Psoas muscle (tissue), 8 donors: Measurements from ENCODE around the gene FAM120B. TPM values are rescaled to one million over a fixed set of nuclear protein-coding genes. Genes with fewer than 3 reads are reported as not detected.

Experiments used
- ATAC-seq, 4 donors: fragments of 200-7000 bp; cut with Tn5 transposase; one replicate each; pipeline ENCODE4 v1.9.1; 2020; ENCODE audit warnings: moderate library complexity in 3 of 4, mild to moderate bottlenecking in 2 of 4
- DNase-seq, 2 donors: peaks; one replicate each; pipeline ENCODE4 v3.0.0-alpha.2; 2020
- H3K27ac ChIP-seq: fragments of 200-600 bp; one replicate; pipeline ENCODE4 v1.8.0; 2022
- H3K27me3 ChIP-seq, 3 donors: fragments of 200-600 bp in 1 of 3; one replicate each; pipeline versions ENCODE4 v1.6.1 to v1.8.0; 2013 to 2022; ENCODE audit warnings: low read length in 2 of 3, mild to moderate bottlenecking in 2 of 3, moderate library complexity in 1 of 3; ENCODE audit not compliant: insufficient read depth in 3 of 3
- H3K36me3 ChIP-seq, 2 donors: fragments of 200-600 bp in 1 of 2; one replicate each; pipeline versions ENCODE4 v1.6.1 to v1.8.0; 2013 to 2022; ENCODE audit warnings: low read depth in 1 of 2, mild to moderate bottlenecking in 1 of 2, moderate library complexity in 1 of 2; ENCODE audit not compliant: insufficient read depth in 1 of 2
- H3K4me1 ChIP-seq: fragments of 200-600 bp; one replicate; pipeline ENCODE4 v1.8.0; 2022
- H3K4me3 ChIP-seq: fragments of 200-600 bp; one replicate; pipeline ENCODE4 v1.8.0; 2022; ENCODE audit warnings: mild to moderate bottlenecking
- H3K9me3 ChIP-seq: fragments of 200-600 bp; one replicate; pipeline ENCODE4 v1.8.0; 2022
- CTCF ChIP-seq: fragments of 200-600 bp; IDR thresholded peaks from one replicate; pipeline ENCODE4 v1.8.0; 2022; ENCODE audit warnings: antibody characterized with exemption
- WGBS, 3 donors: extraction: QIAGEN DNeasy Blood & Tissue Kit; methylation state at CpG; one replicate each; pipeline versions ENCODE4 v1.1.6 to v1.1.7; 2013; 5-methylcytosine and 5-hydroxymethylcytosine counted together
- intact Hi-C, 2 donors: fragments of 100-400 bp; cut with DNase I; formaldehyde crosslinking; loops; one replicate each; pipeline versions ENCODE4 v1.11.0 to v1.14.2; 2022
- polyA plus RNA-seq, 3 donors: library from polyadenylated mRNA; stranded (reverse); fragments of 200-250 nt; gene quantifications; one replicate each; pipeline ENCODE4 v1.2.3, GENCODE V29; 2013
- total RNA-seq, 4 donors: library from RNA; stranded (reverse); fragmentation: NEBNext Ultra II Directional in 2 of 4; extraction: Animal tissue kit (Norgen Biotek cat#: 25700) in 2 of 4; gene quantifications; one replicate each; pipeline versions ENCODE4 v1.2.1 to v1.2.4, GENCODE V29; 2021 to 2023
- donor health status: healthy with polysubstance abuse.
- donor health status: DM: no; HTN: no; CAD: no; lungs with moderate emphysema.
- donor health status: Bipolar disorder and iron deficiency.
- donor health status: healthy.
- donor health status: DM: yes; HTN: yes; CAD: no.
- donor health status: DM: no; HTN: no; CAD: no.
- donor health status: DM: no; HTN: no; CAD: no.
- donor health status: DM: yes; HTN: yes; CAD: no.

FAM120B gene
- total and polyA plus RNA-seq, 7 donors = 9.2 to 24.2 (median 19.4) TPM

- ATAC-seq (no peak), DNase-seq (no peak)
- no peak for TF ChIP-seq CTCF
- no peaks in the 10 kb centered on the region for H3K9me3 ChIP-seq
- no peak overlapping the region for H3K27ac ChIP-seq
- peaks cover 0 to 92% (median 27%) of the 10 kb centered on the region in 3 donors for H3K27me3 ChIP-seq
- no peaks in the 10 kb centered on the region for H3K36me3 ChIP-seq
- H3K4me3 ChIP-seq = no peak overlapping the region
- WGBS, 3 donors = 49 to 60% (median 55%) methylated on average over 23 of the region's 23 CpGs
- H3K4me1 ChIP-seq = peaks cover 29% of the 10 kb centered on the region
- intact Hi-C loops = loop anchor here (1.0 to 5.0 kb wide), 4 partner anchors 251 to 462 kb away; no protein-coding TSS in a partner anchor
These were observed 13.0 kb upstream of the FAM120B start for GRCh38 chr6:170293341-170294231.

GRCh38 chr6:170294298-170294730, 12.2 kb upstream of the FAM120B start:
- Histone ChIP-seq H3K27ac (no peak overlapping the region), H3K4me1 (peaks cover 29% of the 10 kb centered on the region), H3K27me3 (peaks cover 0 to 85% (median 27%) of the 10 kb centered on the region in 3 donors), H3K36me3 (no peaks in the 10 kb centered on the region), H3K9me3 (no peaks in the 10 kb centered on the region), H3K4me3 (no peak overlapping the region)
- WGBS, 3 donors = 82 to 90% (median 84%) methylated on average over 2 of the region's 2 CpGs
- no peak for TF ChIP-seq CTCF
- intact Hi-C loops = loop anchor here (5.0 kb wide), 3 partner anchors 252 to 462 kb away; no protein-coding TSS in a partner anchor
- no peak for DNase-seq
- no peak for ATAC-seq

GRCh38 chr6:170294813-170295509, 11.6 kb upstream of the FAM120B start:
- no peaks in the 10 kb centered on the region for H3K36me3 ChIP-seq
- peaks cover 29% of the 10 kb centered on the region for H3K4me1 ChIP-seq
- ATAC-seq = no peak
- no peak for TF ChIP-seq CTCF
- 32 to 38% (median 33%) methylated on average over 26 to 30 of the region's 30 CpGs for WGBS, 3 donors
- peaks cover 0 to 79% (median 27%) of the 10 kb centered on the region in 3 donors for H3K27me3 ChIP-seq
- no peak for DNase-seq
- no peaks in the 10 kb centered on the region for H3K9me3 ChIP-seq
- intact Hi-C loops = loop anchor here (5.0 kb wide), 3 partner anchors 253 to 463 kb away; no protein-coding TSS in a partner anchor
- H3K4me3 ChIP-seq = peak overlapping the region; percentile 70
- no peak overlapping the region for H3K27ac ChIP-seq

- DNase-seq (no peak), ATAC-seq (peak; percentile 20 to 34 (median 30))
- Histone ChIP-seq H3K4me1 (peaks cover 29% of the 10 kb centered on the region), H3K27me3 (peaks cover 0 to 70% (median 25%) of the 10 kb centered on the region in 3 donors), H3K36me3 (no peaks in the 10 kb centered on the region), H3K27ac (no peak overlapping the region), H3K4me3 (peak overlapping the region; percentile 70), H3K9me3 (no peaks in the 10 kb centered on the region)
- 1 to 2% (median 2%) methylated on average over 86 to 109 of the region's 109 CpGs for WGBS, 3 donors
- intact Hi-C loops = no loop called here
- TF ChIP-seq CTCF = no peak
These were observed 10.8 kb upstream of the FAM120B start for GRCh38 chr6:170295510-170296422.
